Measurements from ENCODE around the gene PODN. TPM values are rescaled to one million over a fixed set of nuclear protein-coding genes. Genes with fewer than 3 reads are reported as not detected.

The PODN gene
- total and polyA plus RNA-seq, 3 donors from 2014 or later, result 69.3 to 104 (median 87.5) TPM

- TF ChIP-seq CTCF (IDR thresholded peaks at IDR 0.05), result no peak
- TF ChIP-seq POLR2A (IDR thresholded peaks at IDR 0.05), result no peak
- intact Hi-C loops (cut with DNase I; ENCODE audit: low total_unique reads), result no loop called here
- peaks cover 3% of the 10 kb centered on the region for H3K4me1 ChIP-seq
- no peak overlapping the region for H3K27ac ChIP-seq
- H3K27me3 ChIP-seq, result no peaks in the 10 kb centered on the region
- 72 to 73% methylated on average over 15 to 17 of the region's 17 CpGs for WGBS, 2 donors
- H3K36me3 ChIP-seq (ENCODE audit: low read depth, missing control alignments), result no peaks in the 10 kb centered on the region
- no peak overlapping the region for H3K4me3 ChIP-seq
- no peak for DNase-seq
- H3K9me3 ChIP-seq, result no peaks in the 10 kb centered on the region
Measured at GRCh38 chr1:53083636-53084588, 21.9 kb downstream of the PODN start.

GRCh38 chr1:53084589-53084971 lies 22.6 kb downstream of the PODN start:
- no peak for DNase-seq
- no peak overlapping the region for H3K27ac ChIP-seq
- H3K9me3 ChIP-seq, result no peaks in the 10 kb centered on the region
- no peak for TF ChIP-seq POLR2A (IDR thresholded peaks at IDR 0.05)
- TF ChIP-seq CTCF (IDR thresholded peaks at IDR 0.05), result no peak
- no peaks in the 10 kb centered on the region for H3K36me3 ChIP-seq (ENCODE audit: low read depth, missing control alignments)
- intact Hi-C loops (cut with DNase I; ENCODE audit: low total_unique reads), result no loop called here
- H3K4me1 ChIP-seq, result peaks cover 3% of the 10 kb centered on the region
- no peaks in the 10 kb centered on the region for H3K27me3 ChIP-seq
- H3K4me3 ChIP-seq, result no peak overlapping the region
- WGBS, 2 donors, result 92 to 97% methylated on average over 8 of the region's 8 CpGs

- WGBS, 2 donors, result 88 to 93% methylated on average over 8 of the region's 8 CpGs
Measured at GRCh38 chr1:53085405-53085804, 23.4 kb downstream of the PODN start.

GRCh38 chr1:53086491-53087070 lies 24.6 kb downstream of the PODN start:
- Histone ChIP-seq H3K27me3 (no peaks in the 10 kb centered on the region), H3K4me3 (no peak overlapping the region), H3K27ac (no peak overlapping the region), H3K4me1 (peaks cover 3% of the 10 kb centered on the region), H3K36me3 (ENCODE audit: low read depth, missing control alignments) (no peaks in the 10 kb centered on the region), H3K9me3 (no peaks in the 10 kb centered on the region)
- TF ChIP-seq POLR2A (IDR thresholded peaks at IDR 0.05), result no peak
- WGBS, 2 donors, result 65 to 70% methylated on average over 3 to 4 of the region's 4 CpGs
- intact Hi-C loops (cut with DNase I; ENCODE audit: low total_unique reads), result no loop called here
- DNase-seq, result no peak

More at GRCh38 chr1:53085405-53085804, 23.4 kb downstream of the PODN start:
- Histone ChIP-seq H3K9me3 (no peaks in the 10 kb centered on the region), H3K36me3 (ENCODE audit: low read depth, missing control alignments) (no peaks in the 10 kb centered on the region), H3K4me1 (peaks cover 3% of the 10 kb centered on the region), H3K27me3 (no peaks in the 10 kb centered on the region), H3K27ac (no peak overlapping the region), H3K4me3 (no peak overlapping the region)
- TF ChIP-seq POLR2A (IDR thresholded peaks at IDR 0.05), result no peak
- no peak for TF ChIP-seq CTCF (IDR thresholded peaks at IDR 0.05)
- intact Hi-C loops (cut with DNase I; ENCODE audit: low total_unique reads), result no loop called here
- no peak for DNase-seq
